Neural progenitor cell (in vitro differentiated cells): ENCODE data around the gene TET2. TPM values are rescaled to one million over a fixed set of nuclear protein-coding genes. Genes with fewer than 3 reads are reported as not detected.

Source experiments
- DNase-seq: peaks from one replicate; pipeline ENCODE4 v3.0.0-alpha.2; 2016; ENCODE audit warnings: low spot score
- H2AFZ ChIP-seq: fragments of 200-600 bp; sonication (generic); replicated peaks from 2 replicates; pipeline ENCODE4 v1.6.1; 2016; ENCODE audit warnings: antibody characterized with exemption
- H3F3A ChIP-seq: fragments of 200-600 bp; sonication (generic); 2 replicates; pipeline ENCODE4 v1.6.1; 2016; ENCODE audit warnings: antibody characterized with exemption, low read depth
- H3K27ac ChIP-seq: fragments of 200-600 bp; sonication (generic); 2 replicates; pipeline ENCODE4 v1.5.1; 2016; ENCODE audit warnings: mild to moderate bottlenecking
- H3K27me3 ChIP-seq: fragments of 200-600 bp; sonication (generic); 2 replicates; pipeline ENCODE4 v1.6.1; 2016; ENCODE audit warnings: mild to moderate bottlenecking, moderate library complexity
- H3K36me3 ChIP-seq: fragments of 200-600 bp; sonication (generic); 2 replicates; pipeline ENCODE4 v1.5.1; 2016
- H3K4me1 ChIP-seq: fragments of 200-600 bp; sonication (generic); 2 replicates; pipeline ENCODE4 v1.6.1; 2016; ENCODE audit warnings: mixed run types
- H3K4me2 ChIP-seq: fragments of 200-600 bp; sonication (generic); 2 replicates; pipeline ENCODE4 v1.6.1; 2016
- H3K4me3 ChIP-seq: fragments of 200-600 bp; sonication (generic); 2 replicates; pipeline ENCODE4 v1.5.1; 2016
- H3K79me2 ChIP-seq: fragments of 200-600 bp; sonication (generic); 2 replicates; pipeline ENCODE4 v1.6.1; 2016; ENCODE audit warnings: low read depth
- H3K9ac ChIP-seq: fragments of 200-600 bp; sonication (generic); 2 replicates; pipeline ENCODE4 v1.6.1; 2016
- H3K9me3 ChIP-seq: fragments of 200-600 bp; sonication (generic); 2 replicates; pipeline ENCODE4 v1.5.1; 2016; ENCODE audit warnings: low read depth
- H4K20me1 ChIP-seq: fragments of 200-600 bp; sonication (generic); 2 replicates; pipeline ENCODE4 v1.6.1; 2016; ENCODE audit warnings: low read depth
- H3K27ac Mint-ChIP-seq: 3 replicates; pipeline ENCODE4 v1.8.0; 2021; ENCODE audit warnings: mixed read lengths
- H3K27me3 Mint-ChIP-seq: 2 replicates; pipeline ENCODE4 v1.8.0; 2022; ENCODE audit warnings: low read depth, mild to moderate bottlenecking, inconsistent platforms, moderate library complexity, mixed read lengths; ENCODE audit not compliant: insufficient read depth
- H3K36me3 Mint-ChIP-seq: 3 replicates; pipeline ENCODE4 v1.8.0; 2021; ENCODE audit warnings: mixed read lengths
- H3K4me1 Mint-ChIP-seq: 3 replicates; pipeline ENCODE4 v1.8.0; 2021; ENCODE audit warnings: mixed read lengths
- H3K4me3 Mint-ChIP-seq: 3 replicates; pipeline ENCODE4 v1.8.0; 2021; ENCODE audit warnings: mild to moderate bottlenecking, moderate library complexity, mixed read lengths
- H3K9me3 Mint-ChIP-seq: 3 replicates; pipeline ENCODE4 v1.8.0; 2020; ENCODE audit warnings: mixed read lengths
- CTCF ChIP-seq: fragments of 200-600 bp; sonication (generic); IDR thresholded peaks from 2 replicates; pipeline ENCODE4 v1.5.1; 2017; ENCODE audit warnings: antibody characterized with exemption, mild to moderate bottlenecking
- EZH2 ChIP-seq: fragments of 200-600 bp; sonication (generic); IDR thresholded peaks from 2 replicates; pipeline ENCODE4 v1.6.1; 2017; ENCODE audit warnings: antibody characterized with exemption, mild to moderate bottlenecking, moderate library complexity
- EZH2phosphoT487 ChIP-seq: fragments of 200-600 bp; sonication (generic); IDR thresholded peaks from 2 replicates; pipeline ENCODE4 v1.6.1; 2017; ENCODE audit warnings: antibody characterized with exemption
- total RNA-seq: library from RNA; depleted of rRNA; stranded (reverse); fragments of >200 nt; gene quantifications from 2 replicates; pipeline ENCODE4 v1.2.3, GENCODE V29; 2015; ENCODE audit warnings: low replicate concordance

Gene TET2
- total RNA-seq, 1 donor from 2014 or later, result 17.0 TPM

DNA sequence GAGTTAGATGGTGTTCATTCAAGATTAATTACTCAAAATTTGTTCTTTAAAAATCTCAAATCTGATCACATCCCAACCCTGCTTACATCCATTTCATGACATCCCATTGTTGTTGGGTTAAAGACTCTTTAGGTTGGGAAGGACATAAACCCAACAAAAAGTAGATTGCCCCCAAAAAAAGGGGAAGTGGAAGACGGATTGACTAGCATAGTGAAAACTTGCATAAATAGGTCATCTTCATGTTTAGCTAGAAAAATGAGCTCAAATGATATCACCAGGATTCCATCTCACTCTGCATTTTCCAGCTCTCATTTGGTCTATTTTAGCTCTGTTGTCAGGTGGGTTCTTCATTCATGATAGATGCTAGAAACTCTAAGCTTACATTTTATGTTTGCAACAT is 18.5 kb upstream of the TET2 start:
- Mint-ChIP-seq H3K9me3 (no peaks in the 10 kb centered on the region), H3K36me3 (no peaks in the 10 kb centered on the region), H3K4me1 (no peaks in the 10 kb centered on the region), H3K27ac (no peak overlapping the region), H3K4me3 (no peak overlapping the region), H3K27me3 (no peaks in the 10 kb centered on the region)
- H3K9me3 ChIP-seq, result no peaks in the 10 kb centered on the region
- H3K79me2 ChIP-seq, result no peaks in the 10 kb centered on the region
- H4K20me1 ChIP-seq, result no peaks in the 10 kb centered on the region
- no peak overlapping the region for H3K4me3 ChIP-seq
- H3K9ac ChIP-seq, result no peak overlapping the region
- no peak overlapping the region for H3K4me2 ChIP-seq
- H2AFZ ChIP-seq, result no peak overlapping the region
- H3K4me1 ChIP-seq, result no peaks in the 10 kb centered on the region
- H3K27ac ChIP-seq, result no peak overlapping the region
- no peaks in the 10 kb centered on the region for H3K36me3 ChIP-seq
- no peaks in the 10 kb centered on the region for H3F3A ChIP-seq
- H3K27me3 ChIP-seq, result peaks cover 9% of the 10 kb centered on the region
- DNase-seq, result no peak
- TF ChIP-seq EZH2, result no peak
- TF ChIP-seq EZH2phosphoT487, result no peak
- no peak for TF ChIP-seq CTCF

DNA sequence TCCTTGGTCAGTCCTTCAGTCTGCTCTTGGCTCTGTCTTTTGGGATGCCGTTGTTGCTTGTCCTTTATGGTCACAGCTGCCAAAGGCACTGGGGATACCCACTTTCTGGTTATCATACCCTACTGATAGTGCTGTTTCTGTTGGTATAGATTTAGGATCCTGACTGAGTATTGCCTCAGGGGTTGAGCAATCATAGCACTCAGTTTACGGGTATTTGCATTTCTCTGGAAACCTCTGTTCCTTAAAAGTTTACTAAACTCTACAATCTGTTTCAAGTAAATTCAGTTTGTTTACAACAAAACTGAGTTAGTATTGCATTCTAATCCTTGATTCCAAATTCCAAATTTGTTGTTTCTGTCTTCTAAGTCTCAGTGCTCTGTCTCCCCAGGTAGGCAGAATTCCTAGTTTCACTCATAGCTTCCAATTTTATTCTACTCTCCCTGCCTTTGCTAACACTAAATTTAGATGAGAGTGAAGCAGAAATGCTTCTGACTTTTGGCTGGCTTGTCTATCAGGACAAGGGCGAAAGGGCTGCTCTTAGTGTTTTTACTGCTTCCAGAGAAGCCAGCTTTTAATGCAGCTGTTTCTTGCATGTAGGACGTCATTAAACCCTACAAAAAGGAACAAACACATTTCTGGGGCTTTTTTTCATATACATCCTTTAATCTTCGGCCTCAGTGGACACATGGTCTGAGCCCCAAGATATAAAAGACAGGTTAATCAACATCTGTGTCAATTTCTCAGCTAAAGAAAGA is 17.2 kb upstream of the TET2 start:
- no peak for TF ChIP-seq EZH2
- TF ChIP-seq EZH2phosphoT487, result no peak
- TF ChIP-seq CTCF, result no peak

DNA sequence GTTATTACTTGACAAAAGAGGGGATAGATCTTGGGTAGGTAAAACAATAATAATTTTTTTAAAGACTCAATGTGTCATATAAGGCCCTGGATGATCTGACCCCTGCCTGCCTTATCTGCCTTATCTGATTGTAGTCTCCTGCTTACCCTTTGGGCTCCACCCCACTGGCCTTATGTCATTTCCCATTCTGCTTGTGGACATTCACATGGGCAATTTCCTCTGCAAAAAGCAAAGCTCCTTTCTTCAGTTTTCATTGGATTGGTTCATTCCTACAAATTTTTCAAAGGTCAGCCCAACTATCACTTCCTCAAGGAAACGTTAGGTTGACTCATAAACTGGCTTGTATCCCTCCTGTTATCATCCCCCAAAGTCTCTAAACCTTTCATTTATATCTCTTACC is 15.7 kb upstream of the TET2 start:
- no peak overlapping the region for H3K9ac ChIP-seq
- H3K4me3 ChIP-seq, result no peak overlapping the region
- H3K27me3 ChIP-seq, result peaks cover 9% of the 10 kb centered on the region
- H2AFZ ChIP-seq, result no peak overlapping the region
- Mint-ChIP-seq H3K4me3 (no peak overlapping the region), H3K4me1 (no peaks in the 10 kb centered on the region), H3K27ac (no peak overlapping the region), H3K9me3 (no peaks in the 10 kb centered on the region), H3K36me3 (no peaks in the 10 kb centered on the region), H3K27me3 (no peaks in the 10 kb centered on the region)
- H3K36me3 ChIP-seq, result no peaks in the 10 kb centered on the region
- H3F3A ChIP-seq, result no peaks in the 10 kb centered on the region
- no peaks in the 10 kb centered on the region for H3K79me2 ChIP-seq
- DNase-seq, result no peak
- no peak overlapping the region for H3K4me2 ChIP-seq
- no peak for TF ChIP-seq CTCF
- TF ChIP-seq EZH2phosphoT487, result no peak
- TF ChIP-seq EZH2, result no peak
- no peaks in the 10 kb centered on the region for H4K20me1 ChIP-seq
- H3K9me3 ChIP-seq, result no peaks in the 10 kb centered on the region
- no peaks in the 10 kb centered on the region for H3K4me1 ChIP-seq
- no peak overlapping the region for H3K27ac ChIP-seq

More for the DNA sequence above, 17.2 kb upstream of the TET2 start:
- H2AFZ ChIP-seq, result no peak overlapping the region
- Mint-ChIP-seq H3K9me3 (no peaks in the 10 kb centered on the region), H3K4me1 (no peaks in the 10 kb centered on the region), H3K27ac (no peak overlapping the region), H3K36me3 (no peaks in the 10 kb centered on the region), H3K27me3 (no peaks in the 10 kb centered on the region), H3K4me3 (no peak overlapping the region)
- no peaks in the 10 kb centered on the region for H3K36me3 ChIP-seq
- H3K4me2 ChIP-seq, result no peak overlapping the region
- no peak for DNase-seq
- no peak overlapping the region for H3K9ac ChIP-seq
- no peaks in the 10 kb centered on the region for H3K4me1 ChIP-seq
- no peak overlapping the region for H3K27ac ChIP-seq
- no peak overlapping the region for H3K4me3 ChIP-seq
- H4K20me1 ChIP-seq, result no peaks in the 10 kb centered on the region
- H3K27me3 ChIP-seq, result peaks cover 9% of the 10 kb centered on the region
- H3K9me3 ChIP-seq, result no peaks in the 10 kb centered on the region
- no peaks in the 10 kb centered on the region for H3F3A ChIP-seq
- no peaks in the 10 kb centered on the region for H3K79me2 ChIP-seq
